Gastrocnemius medialis (tissue), 4 donors: Measurements from ENCODE around the gene TMEM176A. TPM values are rescaled to one million over a fixed set of nuclear protein-coding genes. Genes with fewer than 3 reads are reported as not detected.

Experiments
- ATAC-seq, 2 donors: fragments of 150-250 bp; one replicate each; pipeline ENCODE4 v1.9.1; 2016
- DNase-seq, 2 donors: peaks; one replicate each; pipeline ENCODE4 v3.0.0-alpha.2; 2019
- H3K27ac ChIP-seq, 4 donors: fragments of 200-600 bp; sonication (generic); 1 replicate in 1 of 4; 2 replicates in 3 of 4; pipeline ENCODE4 v1.5.1; 2016 to 2018; ENCODE audit warnings: mild to moderate bottlenecking in 2 of 4, moderate library complexity in 1 of 4
- H3K27me3 ChIP-seq, 3 donors: fragments of 200-600 bp; sonication (generic) in 2 of 3; 1 replicate in 1 of 3; 2 replicates in 2 of 3; pipeline versions ENCODE4 v1.5.1 to v1.6.0; 2016 to 2019; ENCODE audit warnings: mild to moderate bottlenecking in 1 of 3, moderate library complexity in 1 of 3
- H3K36me3 ChIP-seq, 2 donors: fragments of 200-600 bp; sonication (generic) in 1 of 2; one replicate each; pipeline ENCODE4 v1.5.1; 2017 to 2018
- H3K4me1 ChIP-seq, 2 donors: fragments of 200-600 bp; sonication (generic) in 1 of 2; one replicate each; pipeline ENCODE4 v1.5.1; 2016 to 2017; ENCODE audit warnings: mild to moderate bottlenecking in 2 of 2
- H3K4me3 ChIP-seq, 4 donors: fragments of 200-600 bp; sonication (generic) in 3 of 4; 1 replicate in 1 of 4; 2 replicates in 3 of 4; pipeline ENCODE4 v1.5.1; 2016 to 2019; ENCODE audit warnings: mild to moderate bottlenecking in 2 of 4
- H3K9me3 ChIP-seq, 3 donors: fragments of 200-600 bp; sonication (generic) in 2 of 3; 1 replicate in 1 of 3; 2 replicates in 2 of 3; pipeline ENCODE4 v1.5.1; 2016 to 2019
- POLR2A ChIP-seq, 2 donors: fragments of 450-650 bp; IDR thresholded peaks; one replicate each; pipeline ENCODE4 v1.6.1; 2017; ENCODE audit warnings: antibody characterized with exemption in 2 of 2, mild to moderate bottlenecking in 2 of 2, moderate library complexity in 2 of 2
- in situ Hi-C, 4 donors: fragments of 200-750 bp; cut with MboI; loops; one replicate each; pipeline versions ENCODE4 v1.15.0 to v1.8.0; 2017; ENCODE audit warnings: low sequenced_read_pairs in 4 of 4
- intact Hi-C: fragments of 100-400 bp; cut with DNase I; formaldehyde crosslinking; loops from one replicate; pipeline ENCODE4 v1.15.1; 2023; ENCODE audit warnings: low total_unique reads
- total RNA-seq, 4 donors: library from RNA; depleted of rRNA; stranded (reverse); fragments of >200 nt; gene quantifications; one replicate each; pipeline versions ENCODE4 v1.1.0 to v1.2.3, GENCODE V29; 2016
- TF ChIP-seq, protein P1 (sequence below), 5 experiments: fragments of 450-650 bp in 3 of 5; fragments of 200-600 bp in 2 of 5; sonication (generic) in 2 of 5; IDR thresholded peaks in 4 of 5; conservative IDR thresholded peaks in 1 of 5; 1 replicate in 4 of 5; 2 replicates in 1 of 5; pipeline ENCODE4 v1.5.1; 2016 to 2019; ENCODE audit warnings: antibody characterized with exemption in 5 of 5, mild to moderate bottlenecking in 3 of 5, moderate library complexity in 3 of 5

Gene TMEM176A
- total RNA-seq, 4 donors from 2014 or later, result 5.2 to 12.9 (median 8.9) TPM

- Histone ChIP-seq H3K9me3 (no peaks in the 10 kb centered on the region), H3K27ac (no peak overlapping the region), H3K36me3 (no peaks in the 10 kb centered on the region), H3K4me1 (no peaks in the 10 kb centered on the region), H3K27me3 (peaks cover 18 to 40% (median 25%) of the 10 kb centered on the region in 3 donors), H3K4me3 (no peak overlapping the region)
- ATAC-seq, result no peak
- in situ Hi-C loops, result no loop called here
- no peak for DNase-seq
- TF ChIP-seq POLR2A (IDR thresholded peaks at IDR 0.05), result no peak
- TF ChIP-seq, protein P1, sequence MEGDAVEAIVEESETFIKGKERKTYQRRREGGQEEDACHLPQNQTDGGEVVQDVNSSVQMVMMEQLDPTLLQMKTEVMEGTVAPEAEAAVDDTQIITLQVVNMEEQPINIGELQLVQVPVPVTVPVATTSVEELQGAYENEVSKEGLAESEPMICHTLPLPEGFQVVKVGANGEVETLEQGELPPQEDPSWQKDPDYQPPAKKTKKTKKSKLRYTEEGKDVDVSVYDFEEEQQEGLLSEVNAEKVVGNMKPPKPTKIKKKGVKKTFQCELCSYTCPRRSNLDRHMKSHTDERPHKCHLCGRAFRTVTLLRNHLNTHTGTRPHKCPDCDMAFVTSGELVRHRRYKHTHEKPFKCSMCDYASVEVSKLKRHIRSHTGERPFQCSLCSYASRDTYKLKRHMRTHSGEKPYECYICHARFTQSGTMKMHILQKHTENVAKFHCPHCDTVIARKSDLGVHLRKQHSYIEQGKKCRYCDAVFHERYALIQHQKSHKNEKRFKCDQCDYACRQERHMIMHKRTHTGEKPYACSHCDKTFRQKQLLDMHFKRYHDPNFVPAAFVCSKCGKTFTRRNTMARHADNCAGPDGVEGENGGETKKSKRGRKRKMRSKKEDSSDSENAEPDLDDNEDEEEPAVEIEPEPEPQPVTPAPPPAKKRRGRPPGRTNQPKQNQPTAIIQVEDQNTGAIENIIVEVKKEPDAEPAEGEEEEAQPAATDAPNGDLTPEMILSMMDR (IDR thresholded peaks at IDR 0.05 in 4 of 5, conservative IDR thresholded peaks at IDR 0.05 in 1 of 5), result no peak
- intact Hi-C loops, result no loop called here
These were observed 1.6 kb downstream of the TMEM176A start for GRCh38 chr7:150801946-150802771.

DNA sequence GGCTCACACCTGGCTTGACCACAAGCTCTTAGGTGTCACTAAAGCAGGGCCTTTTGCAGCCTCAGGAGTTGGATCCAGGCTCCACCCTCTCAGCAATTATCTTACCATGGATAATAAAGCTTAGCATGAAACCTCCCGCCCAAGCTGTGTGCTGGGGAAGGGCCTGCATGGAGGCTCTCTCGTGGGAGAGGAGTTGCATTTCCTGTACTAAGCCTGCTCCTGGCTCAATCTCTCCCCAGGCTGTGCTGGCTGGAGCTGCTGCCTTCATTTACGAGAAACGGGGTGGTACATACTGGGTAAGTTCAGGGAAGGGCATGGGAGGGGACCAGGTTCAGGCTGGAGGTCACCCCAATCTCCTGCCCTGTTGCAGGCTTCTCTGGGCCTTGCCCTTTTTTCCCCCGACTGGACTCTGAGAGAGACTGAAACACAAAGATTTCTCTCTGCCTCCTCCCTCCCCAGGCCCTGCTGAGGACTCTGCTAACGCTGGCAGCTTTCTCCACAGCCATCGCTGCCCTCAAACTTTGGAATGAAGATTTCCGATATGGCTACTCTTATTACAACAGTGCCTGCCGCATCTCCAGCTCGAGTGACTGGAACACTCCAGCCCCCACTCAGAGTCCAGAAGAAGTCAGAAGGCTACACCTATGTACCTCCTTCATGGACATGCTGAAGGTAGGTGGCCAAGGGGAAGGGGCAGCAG lies 2.7 kb downstream of the TMEM176A start:
- Histone ChIP-seq H3K4me1 (no peaks in the 10 kb centered on the region), H3K36me3 (no peaks in the 10 kb centered on the region), H3K9me3 (no peaks in the 10 kb centered on the region), H3K27me3 (peaks cover 18 to 40% (median 25%) of the 10 kb centered on the region in 3 donors), H3K4me3 (no peak overlapping the region), H3K27ac (no peak overlapping the region)
- intact Hi-C loops, result no loop called here
- no peak for TF ChIP-seq POLR2A (IDR thresholded peaks at IDR 0.05)
- TF ChIP-seq, protein P1 (IDR thresholded peaks at IDR 0.05 in 4 of 5, conservative IDR thresholded peaks at IDR 0.05 in 1 of 5), result no peak
- no peak for DNase-seq
- in situ Hi-C loops, result no loop called here
- ATAC-seq, result no peak

DNA sequence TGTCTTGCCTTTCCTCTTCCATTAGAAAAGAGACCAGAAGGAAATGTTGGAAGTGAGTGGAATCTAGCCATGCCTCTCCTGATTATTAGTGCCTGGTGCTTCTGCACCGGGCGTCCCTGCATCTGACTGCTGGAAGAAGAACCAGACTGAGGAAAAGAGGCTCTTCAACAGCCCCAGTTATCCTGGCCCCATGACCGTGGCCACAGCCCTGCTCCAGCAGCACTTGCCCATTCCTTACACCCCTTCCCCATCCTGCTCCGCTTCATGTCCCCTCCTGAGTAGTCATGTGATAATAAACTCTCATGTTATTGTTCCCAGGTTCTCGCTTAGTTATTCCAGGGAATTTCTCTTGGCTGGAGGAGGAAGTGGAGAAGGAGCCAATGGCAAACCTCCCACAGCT lies 4.2 kb downstream of the TMEM176A start:
- in situ Hi-C loops (no loop called here), intact Hi-C loops (no loop called here)
- no peak for TF ChIP-seq POLR2A (IDR thresholded peaks at IDR 0.05)
- TF ChIP-seq, protein P1 (IDR thresholded peaks at IDR 0.05 in 4 of 5, conservative IDR thresholded peaks at IDR 0.05 in 1 of 5), result no peak
- Histone ChIP-seq H3K9me3 (no peaks in the 10 kb centered on the region), H3K27ac (no peak overlapping the region), H3K4me1 (no peaks in the 10 kb centered on the region), H3K36me3 (no peaks in the 10 kb centered on the region), H3K4me3 (no peak overlapping the region), H3K27me3 (peaks cover 9 to 29% (median 18%) of the 10 kb centered on the region in 3 donors)
- DNase-seq (no peak), ATAC-seq (no peak)

GRCh38 chr7:150805864-150806263 lies 5.3 kb downstream of the TMEM176A start:
- no peak for DNase-seq
- Histone ChIP-seq H3K27me3 (peaks cover 3 to 19% (median 9%) of the 10 kb centered on the region in 3 donors), H3K9me3 (no peaks in the 10 kb centered on the region), H3K4me1 (no peaks in the 10 kb centered on the region), H3K36me3 (no peaks in the 10 kb centered on the region), H3K4me3 (no peak overlapping the region), H3K27ac (no peak overlapping the region)
- in situ Hi-C loops, result no loop called here
- TF ChIP-seq, protein P1 (IDR thresholded peaks at IDR 0.05 in 4 of 5, conservative IDR thresholded peaks at IDR 0.05 in 1 of 5), result no peak
- no peak for TF ChIP-seq POLR2A (IDR thresholded peaks at IDR 0.05)
- intact Hi-C loops, result no loop called here
- no peak for ATAC-seq
